Suprapubic skin (tissue), 4 donors: ENCODE measurements around the gene SHC1. TPM values are rescaled to one million over a fixed set of nuclear protein-coding genes. Genes with fewer than 3 reads are reported as not detected.

Experiments used
- DNase-seq, 2 donors: peaks; one replicate each; pipeline ENCODE4 v3.0.0-alpha.2; 2019; ENCODE audit warnings: low spot score in 2 of 2
- H3K27ac ChIP-seq: fragments of 200-600 bp; sonication (generic); one replicate; pipeline ENCODE4 v1.5.1; 2019
- H3K27me3 ChIP-seq: fragments of 200-600 bp; sonication (generic); one replicate; pipeline ENCODE4 v1.5.1; 2019
- H3K36me3 ChIP-seq: fragments of 200-600 bp; sonication (generic); one replicate; pipeline ENCODE4 v1.5.1; 2019
- H3K4me1 ChIP-seq: fragments of 200-600 bp; sonication (generic); one replicate; pipeline ENCODE4 v1.5.1; 2019
- H3K4me3 ChIP-seq: fragments of 200-600 bp; sonication (generic); one replicate; pipeline ENCODE4 v1.5.1; 2019; ENCODE audit warnings: mild to moderate bottlenecking
- H3K9me3 ChIP-seq: fragments of 200-600 bp; sonication (generic); one replicate; pipeline ENCODE4 v1.5.1; 2019
- CTCF ChIP-seq, 2 donors: fragments of 200-600 bp in 1 of 2; fragments of 450-650 bp in 1 of 2; sonication (generic) in 1 of 2; IDR thresholded peaks; one replicate each; pipeline ENCODE4 v1.5.1; 2016 to 2019; ENCODE audit warnings: antibody characterized with exemption in 2 of 2, mild to moderate bottlenecking in 1 of 2, moderate library complexity in 1 of 2
- EP300 ChIP-seq: sonication (generic); formaldehyde crosslinking; IDR thresholded peaks from one replicate; pipeline ENCODE4 v1.6.1; 2017; ENCODE audit warnings: antibody characterized with exemption
- POLR2A ChIP-seq, 2 donors: fragments of 450-650 bp; IDR thresholded peaks; one replicate each; pipeline ENCODE4 v1.6.1; 2017; ENCODE audit warnings: antibody characterized with exemption in 2 of 2, mild to moderate bottlenecking in 2 of 2, moderate library complexity in 2 of 2
- POLR2AphosphoS5 ChIP-seq, 3 donors: sonication (generic); formaldehyde crosslinking; IDR thresholded peaks; one replicate each; pipeline ENCODE4 v1.6.1; 2017; ENCODE audit warnings: antibody characterized with exemption in 3 of 3
- WGBS: methylation state at CpG from one replicate; pipeline ENCODE4 v1.1.5; 2018; 5-methylcytosine and 5-hydroxymethylcytosine counted together
- total RNA-seq, 4 donors: library from RNA; depleted of rRNA; stranded (reverse); fragments of >200 nt; gene quantifications; one replicate each; pipeline ENCODE4 v1.1.0, GENCODE V29; 2016

SHC1 gene
- total RNA-seq, 4 donors from 2014 or later, result 54.5 to 102 (median 69.5) TPM

- no peaks in the 10 kb centered on the region for H3K27me3 ChIP-seq
- WGBS, result under 1% methylated on average over 26 of the region's 36 CpGs
Measured at GRCh38 chr1:154937085-154937987, 33.2 kb downstream of the SHC1 start.

GRCh38 chr1:154936555-154937084 is 33.9 kb downstream of the SHC1 start, which contains the start of gene PMVK:
Gene PMVK, minus strand, starts transcription at chr1:154936719. Its CDS starts 34 bp downstream, at chr1:154936685.
- Histone ChIP-seq H3K36me3 (peaks cover 6% of the 10 kb centered on the region), H3K27me3 (no peaks in the 10 kb centered on the region), H3K4me1 (peaks cover 66% of the 10 kb centered on the region), H3K27ac (peak within 1 kb of the TSS; percentile 94), H3K4me3 (peak within 1 kb of the TSS; percentile 77), H3K9me3 (no peaks in the 10 kb centered on the region)
- no peak for TF ChIP-seq EP300
- TF ChIP-seq POLR2AphosphoS5 (IDR thresholded peaks at IDR 0.05), result peak in 2 of 3 donors; percentile 86 to 96
- peak in 1 of 2 donors; percentile 47 for TF ChIP-seq CTCF (IDR thresholded peaks at IDR 0.05)
- TF ChIP-seq POLR2A (IDR thresholded peaks at IDR 0.05), result peak in 1 of 2 donors; percentile 45
- WGBS, result 0% methylated on average over 19 of the region's 45 CpGs
- peak; percentile 97 to 99 for DNase-seq

More at GRCh38 chr1:154937085-154937987, 33.2 kb downstream of the SHC1 start:
- Histone ChIP-seq H3K4me3 (peak overlapping the region; percentile 77), H3K27ac (peak overlapping the region; percentile 94), H3K4me1 (peaks cover 67% of the 10 kb centered on the region), H3K36me3 (no peaks in the 10 kb centered on the region), H3K9me3 (no peaks in the 10 kb centered on the region)
- peak; percentile 95 to 97 for DNase-seq
- TF ChIP-seq CTCF (IDR thresholded peaks at IDR 0.05) (peak in 1 of 2 donors; percentile 22), EP300 (no peak), POLR2AphosphoS5 (IDR thresholded peaks at IDR 0.05) (peak in 2 of 3 donors; percentile 20 to 67), POLR2A (IDR thresholded peaks at IDR 0.05) (peak; percentile 22 to 62)

- WGBS, result 27% methylated on average over 27 of the region's 27 CpGs
- Histone ChIP-seq H3K27ac (peak overlapping the region; percentile 94), H3K9me3 (no peaks in the 10 kb centered on the region), H3K4me3 (peak overlapping the region; percentile 77), H3K27me3 (no peaks in the 10 kb centered on the region), H3K36me3 (peaks cover 11% of the 10 kb centered on the region), H3K4me1 (peaks cover 59% of the 10 kb centered on the region)
- no peak for DNase-seq
- peak; percentile 39 for TF ChIP-seq EP300
- no peak for TF ChIP-seq CTCF (IDR thresholded peaks at IDR 0.05)
Measured at GRCh38 chr1:154935749-154936554, 34.6 kb downstream of the SHC1 start.

GRCh38 chr1:154934358-154934948 is 36.1 kb downstream of the SHC1 start:
- DNase-seq, result no peak
- Histone ChIP-seq H3K27ac (no peak overlapping the region), H3K4me3 (no peak overlapping the region), H3K27me3 (no peaks in the 10 kb centered on the region), H3K36me3 (peaks cover 23% of the 10 kb centered on the region), H3K4me1 (peaks cover 45% of the 10 kb centered on the region), H3K9me3 (no peaks in the 10 kb centered on the region)
- WGBS, result 93% methylated on average over 5 of the region's 5 CpGs
- TF ChIP-seq POLR2A (IDR thresholded peaks at IDR 0.05) (no peak), CTCF (IDR thresholded peaks at IDR 0.05) (no peak), EP300 (no peak), POLR2AphosphoS5 (IDR thresholded peaks at IDR 0.05) (no peak)
